Progenitor cell of endocrine pancreas (in vitro differentiated cells): ENCODE data around the gene NALF2. TPM values are rescaled to one million over a fixed set of nuclear protein-coding genes. Genes with fewer than 3 reads are reported as not detected.

Experiments
- DNase-seq: peaks from one replicate; pipeline ENCODE4 v3.0.0; 2021; ENCODE audit warnings: low spot score; ENCODE audit not compliant: unreplicated experiment
- H3K27ac Mint-ChIP-seq: 2 replicates; pipeline ENCODE4 v1.8.0; 2021; ENCODE audit warnings: mild to moderate bottlenecking, moderate library complexity, mixed read lengths
- H3K27me3 Mint-ChIP-seq: 2 replicates; pipeline ENCODE4 v1.8.0; 2021; ENCODE audit warnings: mixed read lengths
- H3K36me3 Mint-ChIP-seq: 2 replicates; pipeline ENCODE4 v1.8.0; 2022; ENCODE audit warnings: mixed read lengths; ENCODE audit not compliant: insufficient read depth
- H3K4me1 Mint-ChIP-seq: 2 replicates; pipeline ENCODE4 v1.8.0; 2021; ENCODE audit warnings: low read depth, mixed read lengths
- H3K4me3 Mint-ChIP-seq: 2 replicates; pipeline ENCODE4 v1.8.0; 2021; ENCODE audit warnings: low read depth, mild to moderate bottlenecking, moderate library complexity, mixed read lengths
- H3K9me3 Mint-ChIP-seq: 2 replicates; pipeline ENCODE4 v1.8.0; 2021; ENCODE audit warnings: low read depth, mixed read lengths
- CTCF ChIP-seq: fragments of 200-600 bp; sonication (generic); IDR thresholded peaks from one replicate; pipeline ENCODE4 v1.5.0; 2021; ENCODE audit warnings: antibody characterized with exemption, mild to moderate bottlenecking; ENCODE audit not compliant: unreplicated experiment
- total RNA-seq: library from RNA; stranded (reverse); gene quantifications from 2 replicates; pipeline ENCODE4 v1.2.1, GENCODE V29; 2021

Gene NALF2
- total RNA-seq, 1 donor from 2014 or later = 3.2 TPM

GRCh38 chrX:69551421-69552009 is 47.4 kb downstream of the NALF2 start:
- no peak for TF ChIP-seq CTCF
- no peaks in the 10 kb centered on the region for H3K36me3 Mint-ChIP-seq
- no peak for DNase-seq
- H3K4me1 Mint-ChIP-seq = peaks cover 13% of the 10 kb centered on the region
- H3K9me3 Mint-ChIP-seq = peaks cover 27% of the 10 kb centered on the region
- no peak overlapping the region for H3K4me3 Mint-ChIP-seq
- H3K27ac Mint-ChIP-seq = no peak overlapping the region
- H3K27me3 Mint-ChIP-seq = peaks cover 6% of the 10 kb centered on the region

- TF ChIP-seq CTCF = no peak
- Mint-ChIP-seq H3K27ac (no peak overlapping the region), H3K4me1 (peaks cover 16% of the 10 kb centered on the region), H3K27me3 (peaks cover 6% of the 10 kb centered on the region), H3K4me3 (no peak overlapping the region), H3K9me3 (peaks cover 27% of the 10 kb centered on the region), H3K36me3 (no peaks in the 10 kb centered on the region)
- no peak for DNase-seq
These were observed 48.4 kb downstream of the NALF2 start for GRCh38 chrX:69552512-69552911.

Other genes with a start within 250 kb of the NALF2 start
- 3.0 and 4.8 TPM in 2 replicates for gene EDA, start 111.8 kb downstream of the NALF2 start, total RNA-seq